Glomerular endothelial cell (primary cell): Measurements from ENCODE around the gene TACC2. TPM values are rescaled to one million over a fixed set of nuclear protein-coding genes. Genes with fewer than 3 reads are reported as not detected.

ENCODE experiments used
- DNase-seq: peaks from one replicate; pipeline ENCODE4 v3.0.0-alpha.2; 2011; ENCODE audit warnings: low read depth, low spot score; ENCODE audit errors: extremely low read depth
- total RNA-seq: library from RNA; depleted of rRNA; stranded (reverse); fragments of >200 nt; gene quantifications from 2 replicates; pipeline ENCODE4 v1.2.3, GENCODE V29; 2015

The TACC2 gene
- total RNA-seq, 1 donor from 2014 or later, result 39.6 TPM

- DNase-seq, result no peak
Observed at GRCh38 chr10:122259075-122259466, 270.1 kb downstream of the TACC2 start.

DNA sequence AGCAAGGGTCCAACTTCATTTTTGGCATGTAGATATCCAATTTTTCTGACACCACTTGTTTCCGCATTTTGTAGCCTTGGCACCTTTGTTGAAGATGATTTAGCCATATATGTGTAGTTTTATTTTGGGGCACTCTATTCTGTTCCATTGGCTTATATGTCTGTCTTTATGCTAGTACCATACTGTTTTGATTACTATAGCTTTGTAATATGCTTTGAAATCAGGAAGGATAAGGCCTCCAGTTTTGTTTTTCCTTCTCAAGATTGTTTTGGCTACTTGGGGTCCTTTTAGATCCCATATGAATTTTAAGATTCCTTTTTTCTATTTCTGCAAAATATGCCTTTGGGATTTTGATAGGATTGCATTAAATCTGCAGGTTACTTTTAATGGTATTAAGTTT, 272.6 kb downstream of the TACC2 start:
- no peak for DNase-seq

- DNase-seq, result no peak
Observed at GRCh38 chr10:122263971-122264370, 275.0 kb downstream of the TACC2 start.

DNA sequence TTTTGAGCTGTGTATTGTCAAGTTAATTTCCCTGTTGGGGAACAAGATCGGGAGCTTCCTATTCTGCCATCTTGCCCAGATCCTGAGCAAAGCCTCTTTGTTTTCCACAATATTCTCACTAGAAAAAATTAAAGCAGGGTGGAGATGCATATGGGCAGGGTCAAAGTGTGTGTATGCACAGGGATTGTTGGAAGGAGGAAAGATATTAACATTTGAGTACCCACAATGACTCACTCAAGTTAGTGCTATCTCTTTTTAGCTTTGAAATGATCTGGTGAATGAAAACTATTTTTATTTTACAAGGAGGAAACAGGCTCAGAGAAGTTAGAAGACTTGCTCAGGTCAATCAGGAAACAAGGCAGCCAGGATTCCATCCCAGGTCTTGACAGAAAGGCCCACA, 275.5 kb downstream of the TACC2 start:
- no peak for DNase-seq

GRCh38 chr10:122264931-122265330, 276.0 kb downstream of the TACC2 start:
- DNase-seq, result no peak

DNA sequence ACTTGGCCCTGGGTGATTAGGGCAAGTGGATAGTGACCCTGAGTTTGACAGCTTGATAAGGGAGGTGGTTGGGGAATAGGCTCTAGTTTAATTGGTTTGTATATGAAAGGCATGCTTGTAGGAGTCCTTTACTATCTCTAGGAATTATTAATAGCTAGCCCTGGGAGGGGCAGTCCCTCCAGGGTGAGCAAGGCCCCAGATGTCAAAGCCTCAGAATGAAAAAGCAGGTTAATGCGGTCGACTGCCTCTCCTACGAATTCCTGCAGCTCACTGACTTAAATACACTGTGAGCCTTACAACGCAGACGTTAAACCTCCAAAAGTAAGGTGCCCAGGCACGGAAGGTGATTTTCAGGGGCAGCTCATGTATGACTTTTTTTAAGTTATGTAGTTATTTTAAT, 276.9 kb downstream of the TACC2 start:
- DNase-seq, result no peak

- no peak for DNase-seq
Observed at GRCh38 chr10:122267849-122268737, 279.1 kb downstream of the TACC2 start.

DNA sequence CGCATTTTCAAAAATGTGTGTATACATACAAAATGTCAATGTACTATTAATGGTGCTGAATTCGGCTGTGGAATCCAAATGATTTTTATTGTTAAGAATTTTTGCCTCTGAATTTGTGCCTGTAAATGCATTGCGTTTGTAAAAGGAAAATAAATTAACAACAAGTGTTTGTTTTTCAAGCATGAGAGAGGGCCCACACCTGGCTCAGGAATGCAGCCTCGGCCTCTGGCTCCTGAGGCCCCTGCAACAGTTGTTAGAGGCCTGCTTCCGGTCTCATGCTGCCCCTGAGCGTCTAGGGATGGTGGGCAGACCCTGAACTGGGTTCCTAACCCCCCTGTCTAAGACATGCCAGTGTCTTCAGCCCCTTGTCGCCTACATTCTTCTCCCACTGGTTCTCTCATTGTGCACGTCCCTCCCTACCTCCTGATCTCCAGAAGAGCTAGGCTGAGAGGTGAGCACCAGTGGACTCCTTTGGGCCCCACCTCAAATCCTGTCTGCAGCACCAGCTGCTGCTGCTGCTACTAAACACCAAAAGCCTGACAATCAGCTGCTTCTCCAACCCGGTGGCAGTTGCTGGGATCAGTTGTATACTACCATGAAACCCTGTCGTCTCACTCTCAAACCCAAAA, 280.2 kb downstream of the TACC2 start:
- no peak for DNase-seq

GRCh38 chr10:122271076-122271475, 282.1 kb downstream of the TACC2 start, which contains the start of gene BTBD16:
Gene BTBD16 (plus strand): TSS chr10:122271296. CDS start chr10:122275082, 3,786 bp downstream.
- DNase-seq, result no peak

GRCh38 chr10:122273966-122274545, 285.1 kb downstream of the TACC2 start:
- DNase-seq, result no peak

- no peak for DNase-seq
Observed at GRCh38 chr10:122276611-122277208, 287.7 kb downstream of the TACC2 start.

- DNase-seq, result no peak
Observed at GRCh38 chr10:122277526-122278136, 288.7 kb downstream of the TACC2 start.

GRCh38 chr10:122279725-122280141, 290.8 kb downstream of the TACC2 start:
- no peak for DNase-seq

GRCh38 chr10:122280156-122280555, 291.2 kb downstream of the TACC2 start:
- no peak for DNase-seq

DNA sequence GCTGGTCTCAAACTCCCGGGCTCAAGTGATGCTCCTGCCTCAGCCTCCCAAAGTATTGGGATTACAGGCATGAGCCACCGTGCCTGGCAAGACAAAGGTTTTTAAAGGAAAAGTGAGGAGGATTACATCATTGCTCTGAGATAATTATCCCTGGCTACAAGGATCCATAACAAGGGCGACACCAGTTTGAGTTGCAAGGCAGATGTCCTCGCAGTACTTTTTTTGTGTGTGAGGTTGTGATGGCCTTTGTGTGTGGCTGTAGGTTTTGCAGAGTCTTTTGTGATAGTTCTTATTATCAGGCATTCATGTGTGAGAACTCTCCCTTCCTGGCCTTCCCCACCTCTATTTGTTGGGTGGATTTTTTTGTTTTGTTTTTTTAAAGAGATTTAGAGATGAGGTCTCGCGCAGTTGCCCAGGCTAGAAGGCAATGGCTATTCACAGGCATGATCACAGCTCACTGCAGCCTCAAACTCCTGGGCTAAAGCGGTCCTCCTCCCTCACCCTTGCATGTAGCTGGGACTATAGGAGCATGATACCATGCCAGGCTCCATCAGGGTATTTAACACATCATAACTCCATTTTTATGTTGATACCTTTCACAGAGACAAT, 292.2 kb downstream of the TACC2 start:
- DNase-seq, result no peak

GRCh38 chr10:122281751-122282150, 292.8 kb downstream of the TACC2 start:
- no peak for DNase-seq

DNA sequence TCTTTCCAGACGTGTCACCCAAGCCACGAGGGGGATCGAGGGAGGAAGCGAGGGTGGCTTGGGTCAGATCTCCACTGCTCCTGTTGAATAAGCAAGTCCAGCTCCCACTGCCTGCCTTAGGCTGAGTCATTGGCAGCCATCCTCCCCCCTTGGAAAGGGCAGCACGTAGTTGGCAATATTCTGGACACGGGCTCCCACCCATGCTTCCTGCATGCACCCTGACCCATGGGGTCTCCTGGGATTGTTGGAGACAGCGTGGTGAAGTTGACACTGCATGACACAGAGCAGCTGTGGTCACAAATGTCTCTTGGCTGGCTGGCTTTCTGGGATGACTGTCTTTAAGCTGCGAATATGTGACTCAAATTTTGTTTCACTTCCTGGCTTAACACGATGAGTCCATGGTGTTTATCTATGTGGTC, 293.3 kb downstream of the TACC2 start:
- DNase-seq, result no peak

GRCh38 chr10:122282909-122283308, 293.9 kb downstream of the TACC2 start:
- no peak for DNase-seq

GRCh38 chr10:122285506-122286444, 296.8 kb downstream of the TACC2 start:
- no peak for DNase-seq
